Uterus (tissue), 4 donors: ENCODE measurements around the gene SAA1. TPM values are rescaled to one million over a fixed set of nuclear protein-coding genes. Genes with fewer than 3 reads are reported as not detected.
A peak's percentile ranks its signal among the peaks of the same experiment; 100 is the strongest.
"Not testable (repeated sequence)": the region's sequence is repeated elsewhere in the genome, so short reads cannot be mapped to it uniquely, and the experiment has no call there.

Experiments used
- DNase-seq, 2 donors: peaks; one replicate each; pipeline ENCODE4 v3.0.0-alpha.2; 2019 to 2020
- H3K27ac ChIP-seq, 2 donors: fragments of 200-600 bp; sonication (generic); 1 replicate in 1 of 2; 2 replicates in 1 of 2; pipeline ENCODE4 v1.5.1; 2016 to 2018
- H3K27me3 ChIP-seq, 2 donors: fragments of 200-600 bp; sonication (generic); one replicate each; pipeline ENCODE4 v1.5.1; 2018 to 2019; ENCODE audit warnings: control low read depth in 1 of 2
- H3K36me3 ChIP-seq, 2 donors: fragments of 200-600 bp; sonication (generic); one replicate each; pipeline ENCODE4 v1.5.1; 2019; ENCODE audit warnings: control low read depth in 1 of 2
- H3K4me1 ChIP-seq, 2 donors: fragments of 200-600 bp; sonication (generic); one replicate each; pipeline ENCODE4 v1.5.1; 2018 to 2019; ENCODE audit warnings: control low read depth in 1 of 2
- H3K4me3 ChIP-seq, 2 donors: fragments of 200-600 bp; sonication (generic); 1 replicate in 1 of 2; 2 replicates in 1 of 2; pipeline ENCODE4 v1.5.1; 2018 to 2019; ENCODE audit warnings: mild to moderate bottlenecking in 1 of 2
- H3K9me3 ChIP-seq, 2 donors: fragments of 200-600 bp; sonication (generic); one replicate each; pipeline ENCODE4 v1.5.1; 2019; ENCODE audit warnings: control low read depth in 1 of 2
- CTCF ChIP-seq, 4 experiments: fragments of 200-600 bp in 2 of 4; fragments of 450-650 bp in 2 of 4; sonication (generic) in 2 of 4; IDR thresholded peaks; one replicate each; pipeline ENCODE4 v1.5.1; 2016 to 2019; ENCODE audit warnings: antibody characterized with exemption in 4 of 4, mild to moderate bottlenecking in 2 of 4, moderate library complexity in 1 of 4
- POLR2A ChIP-seq, 2 donors: fragments of 450-650 bp; IDR thresholded peaks; one replicate each; pipeline ENCODE4 v1.6.1; 2016; ENCODE audit warnings: antibody characterized with exemption in 2 of 2, mild to moderate bottlenecking in 1 of 2, moderate library complexity in 1 of 2
- intact Hi-C: fragments of 100-400 bp; cut with DNase I; formaldehyde crosslinking; loops from one replicate; pipeline ENCODE4 v1.15.1; 2023; ENCODE audit warnings: low total_unique reads
- total RNA-seq, 4 donors: library from RNA; depleted of rRNA in 3 of 4; stranded (reverse); fragments of >200 nt in 3 of 4; gene quantifications; one replicate each; pipeline versions ENCODE4 v1.1.0 to v1.2.4, GENCODE V29; 2014 to 2023
- donor health status: DM: yes; HTN: yes; CAD: no.

SAA1 gene
- total RNA-seq, 4 donors from 2014 or later: 3.3 TPM; not detected in 3

GRCh38 chr11:18239655-18240054 is 26.4 kb upstream of the SAA1 start:
- no peaks in the 10 kb centered on the region for H3K36me3 ChIP-seq
- no peak for DNase-seq
- TF ChIP-seq CTCF (IDR thresholded peaks at IDR 0.05) (no peak), POLR2A (IDR thresholded peaks at IDR 0.05) (no peak)
- no peaks in the 10 kb centered on the region for H3K4me1 ChIP-seq
- no peak overlapping the region for H3K27ac ChIP-seq
- H3K4me3 ChIP-seq: no peak overlapping the region
- H3K9me3 ChIP-seq: no peaks in the 10 kb centered on the region
- H3K27me3 ChIP-seq: no peaks in the 10 kb centered on the region
- intact Hi-C loops: no loop called here

GRCh38 chr11:18243783-18244362 is 22.2 kb upstream of the SAA1 start:
- TF ChIP-seq CTCF (IDR thresholded peaks at IDR 0.05) (peak in 2 of 4 experiments; percentile 18 to 24), POLR2A (IDR thresholded peaks at IDR 0.05) (no peak)
- H3K9me3 ChIP-seq: no peaks in the 10 kb centered on the region
- no peaks in the 10 kb centered on the region for H3K36me3 ChIP-seq
- intact Hi-C loops: no loop called here
- no peak overlapping the region for H3K27ac ChIP-seq
- no peak for DNase-seq
- no peaks in the 10 kb centered on the region for H3K4me1 ChIP-seq
- H3K4me3 ChIP-seq: no peak overlapping the region
- no peaks in the 10 kb centered on the region for H3K27me3 ChIP-seq

- H3K36me3 ChIP-seq: no peaks in the 10 kb centered on the region
- H3K27ac ChIP-seq: no peak overlapping the region
- H3K4me3 ChIP-seq: no peak overlapping the region
- intact Hi-C loops: no loop called here
- TF ChIP-seq POLR2A (IDR thresholded peaks at IDR 0.05): no peak
- TF ChIP-seq CTCF (IDR thresholded peaks at IDR 0.05): no peak
- no peak for DNase-seq
- no peaks in the 10 kb centered on the region for H3K9me3 ChIP-seq
- no peaks in the 10 kb centered on the region for H3K4me1 ChIP-seq
- no peaks in the 10 kb centered on the region for H3K27me3 ChIP-seq
Measured at GRCh38 chr11:18245396-18245795, 20.7 kb upstream of the SAA1 start.

- intact Hi-C loops, H3K27ac ChIP-seq, H3K36me3 ChIP-seq, H3K4me1 ChIP-seq, DNase-seq, H3K27me3 ChIP-seq, H3K9me3 ChIP-seq, H3K4me3 ChIP-seq: not testable (repeated sequence)
Measured at GRCh38 chr11:18246379-18247190, 19.5 kb upstream of the SAA1 start.

GRCh38 chr11:18247191-18247581 is 18.9 kb upstream of the SAA1 start:
- H3K27me3 ChIP-seq, H3K4me3 ChIP-seq, DNase-seq, H3K9me3 ChIP-seq, intact Hi-C loops, H3K36me3 ChIP-seq, H3K4me1 ChIP-seq, H3K27ac ChIP-seq: not testable (repeated sequence)

GRCh38 chr11:18248561-18248960 is 17.5 kb upstream of the SAA1 start, which contains the start of gene SAA2:
Gene SAA2, minus strand, starts transcription at chr11:18248668. Its CDS starts 657 bp downstream, at chr11:18248011.
- Histone ChIP-seq H3K27me3 (no peaks in the 10 kb centered on the region), H3K27ac (no peak within 1 kb of the TSS), H3K9me3 (no peaks in the 10 kb centered on the region), H3K4me3 (no peak within 1 kb of the TSS), H3K4me1 (no peaks in the 10 kb centered on the region), H3K36me3 (no peaks in the 10 kb centered on the region)
- intact Hi-C loops: no loop called here
- TF ChIP-seq POLR2A (IDR thresholded peaks at IDR 0.05) (no peak), CTCF (IDR thresholded peaks at IDR 0.05) (no peak)
- DNase-seq: no peak
